ENCODE data around the gene ADAMTS8. TPM values are rescaled to one million over a fixed set of nuclear protein-coding genes. Genes with fewer than 3 reads are reported as not detected.
A peak's percentile ranks its signal among the peaks of the same experiment; 100 is the strongest.

Gene ADAMTS8
- total RNA-seq, 1 donor = not detected

GRCh38 chr11:130397780-130398179 lies 30.6 kb downstream of the ADAMTS8 start:
- TF ChIP-seq CTCF (IDR thresholded peaks at IDR 0.05; ENCODE audit: insufficient read depth, low read depth, low read length) = no peak
- no peak for DNase-seq (ENCODE audit: low read depth)
- no peak overlapping the region for H3K4me3 ChIP-seq (ENCODE audit: low read depth, low read length)

GRCh38 chr11:130396965-130397364 lies 31.4 kb downstream of the ADAMTS8 start:
- no peak for DNase-seq (ENCODE audit: low read depth)
- no peak for TF ChIP-seq CTCF (IDR thresholded peaks at IDR 0.05; ENCODE audit: insufficient read depth, low read depth, low read length)
- H3K4me3 ChIP-seq (ENCODE audit: low read depth, low read length) = no peak overlapping the region

- no peak for DNase-seq (ENCODE audit: low read depth)
- no peak for TF ChIP-seq CTCF (IDR thresholded peaks at IDR 0.05; ENCODE audit: insufficient read depth, low read depth, low read length)
Observed at GRCh38 chr11:130394615-130395014, 33.8 kb downstream of the ADAMTS8 start.

GRCh38 chr11:130391711-130392110 lies 36.7 kb downstream of the ADAMTS8 start:
- no peak for TF ChIP-seq CTCF (IDR thresholded peaks at IDR 0.05; ENCODE audit: insufficient read depth, low read depth, low read length)
- DNase-seq (ENCODE audit: low read depth) = no peak
- no peak overlapping the region for H3K4me3 ChIP-seq (ENCODE audit: low read depth, low read length)

More at GRCh38 chr11:130394615-130395014, 33.8 kb downstream of the ADAMTS8 start:
- H3K4me3 ChIP-seq (ENCODE audit: low read depth, low read length) = no peak overlapping the region

DNA sequence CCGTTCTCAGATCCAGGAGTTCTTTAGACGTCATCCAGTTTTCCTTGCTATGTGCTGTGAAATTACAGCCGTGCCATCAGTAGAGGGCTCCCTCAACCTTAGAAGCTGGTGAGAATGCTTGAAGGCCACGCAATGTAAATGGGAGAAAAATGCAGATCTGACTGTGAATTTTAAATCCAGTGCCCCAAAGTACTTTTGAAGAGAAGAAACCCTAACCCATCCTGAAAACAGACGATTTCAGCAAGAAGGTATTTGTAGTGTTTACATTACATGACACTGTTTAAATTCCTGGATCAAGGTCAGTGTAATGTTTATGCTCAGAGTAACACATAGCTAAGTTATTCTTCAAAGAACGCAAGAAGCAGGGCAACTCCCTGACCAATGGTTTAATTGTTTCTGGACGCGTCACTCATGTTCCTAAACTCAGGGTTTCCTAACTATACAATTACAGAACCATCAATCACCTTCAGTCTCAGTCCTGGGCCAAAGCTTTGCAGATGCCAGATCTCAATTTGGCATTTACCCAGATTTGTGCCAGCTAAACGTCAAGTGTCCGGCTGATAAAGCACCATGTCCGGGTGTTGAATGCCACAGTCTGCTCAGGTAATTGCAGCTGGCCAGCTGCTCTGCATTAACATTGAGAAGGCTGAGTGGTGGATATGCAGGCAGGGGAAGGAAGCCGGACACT lies 38.2 kb downstream of the ADAMTS8 start:
- TF ChIP-seq CTCF (IDR thresholded peaks at IDR 0.05; ENCODE audit: insufficient read depth, low read depth, low read length) = peak; percentile 53
- DNase-seq (ENCODE audit: low read depth) = peak; percentile 93

DNA sequence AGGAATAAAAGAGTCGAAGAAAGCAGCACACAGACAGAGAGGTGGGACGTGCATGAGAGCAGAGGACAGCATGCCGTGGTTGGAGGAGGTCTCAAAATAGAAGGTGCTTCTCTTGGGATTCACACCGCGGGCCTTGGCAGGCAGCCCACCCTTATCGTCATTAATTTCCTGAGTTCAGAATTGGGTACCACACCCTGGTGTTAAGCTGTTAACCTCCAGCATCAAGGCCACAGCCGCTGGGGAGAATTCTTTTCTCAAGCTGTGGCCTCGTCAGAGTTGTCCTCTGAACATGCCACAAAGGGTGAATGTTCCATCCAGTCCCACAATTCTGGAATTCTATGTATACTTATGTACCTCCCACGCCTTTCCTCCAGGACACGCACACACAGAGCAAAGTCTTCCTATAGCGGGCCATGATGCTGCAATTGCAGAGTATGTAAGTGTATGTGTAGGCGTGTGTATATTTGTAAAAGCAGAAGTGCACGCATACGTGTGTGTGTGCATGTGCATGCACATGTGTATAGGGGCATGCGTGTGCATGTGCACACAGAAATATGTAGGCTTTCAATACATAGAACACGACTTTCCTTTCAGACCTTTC lies 39.0 kb downstream of the ADAMTS8 start:
- TF ChIP-seq CTCF (IDR thresholded peaks at IDR 0.05; ENCODE audit: insufficient read depth, low read depth, low read length) = no peak
- peak; percentile 59 for DNase-seq (ENCODE audit: low read depth)
- H3K4me3 ChIP-seq (ENCODE audit: low read depth, low read length) = no peak overlapping the region

More for the DNA sequence above, 38.2 kb downstream of the ADAMTS8 start:
- H3K4me3 ChIP-seq (ENCODE audit: low read depth, low read length) = no peak overlapping the region
